DMS114 treated with DMSO at 0.1 percent for 48 hours (cell line): Measurements from ENCODE around the gene MTHFS.
"Not testable (repeated sequence)": the region's sequence is repeated elsewhere in the genome, so short reads cannot be mapped to it uniquely, and the experiment has no call there.

Experiments
- DNase-seq: peaks from one replicate; lab custom pipeline; 2025; ENCODE audit not compliant: unreplicated experiment; lab: John Stamatoyannopoulos, UW

Gene MTHFS

DNA sequence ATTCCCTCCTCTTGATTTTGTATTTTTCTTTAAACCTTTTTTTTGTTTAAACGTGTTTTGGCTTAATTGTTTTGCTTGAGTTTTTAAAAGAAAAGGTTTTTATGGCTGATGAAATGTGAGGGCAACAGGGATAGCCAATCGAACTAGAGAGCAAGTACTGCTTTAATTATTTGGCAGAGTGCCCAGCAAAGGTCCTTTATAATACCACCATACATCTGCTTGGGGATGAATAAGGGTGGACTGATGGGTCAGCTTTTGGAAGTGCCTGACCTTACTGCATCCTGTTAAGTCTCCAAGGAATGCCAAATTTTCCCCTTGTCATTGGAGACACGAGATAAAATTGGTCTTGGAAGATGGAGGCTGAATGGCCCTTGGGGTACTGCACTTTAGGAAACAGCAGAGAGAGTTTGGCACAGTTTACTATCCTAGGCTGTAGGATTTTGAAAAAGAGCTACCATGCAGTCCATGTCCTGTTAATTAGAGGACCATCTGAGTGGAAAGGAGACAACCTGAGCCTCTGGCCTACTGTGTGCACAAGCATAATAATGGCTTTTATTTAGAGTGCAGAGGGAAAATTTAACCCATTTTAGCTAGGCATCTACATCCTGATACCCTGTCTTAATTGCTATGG is 19.8 kb upstream of the MTHFS start:
- DNase-seq = no peak

GRCh38 chr15:79915776-79916501 is 19.1 kb upstream of the MTHFS start:
- DNase-seq = not testable (repeated sequence)

DNA sequence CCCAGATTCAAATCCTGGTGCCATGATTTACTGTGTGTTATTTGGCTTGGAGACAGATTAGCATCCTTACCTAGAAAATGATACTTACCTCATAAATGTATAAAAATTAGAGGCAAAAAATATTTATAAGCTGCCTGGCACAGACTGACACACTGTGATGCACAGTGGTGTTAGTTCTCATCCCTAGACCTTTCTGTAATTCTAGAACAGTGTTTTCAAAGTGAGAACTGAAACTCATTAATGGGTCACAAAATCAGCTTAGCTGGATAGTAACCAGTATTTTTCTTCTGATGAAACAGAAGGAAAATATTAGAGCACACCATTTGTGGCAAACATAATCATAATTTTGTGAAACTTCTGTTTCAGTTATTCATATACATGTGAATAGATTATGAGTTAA is 17.9 kb upstream of the MTHFS start:
- no peak for DNase-seq

- not testable (repeated sequence) for DNase-seq
Observed at GRCh38 chr15:79909556-79910335, 12.9 kb upstream of the MTHFS start.

DNA sequence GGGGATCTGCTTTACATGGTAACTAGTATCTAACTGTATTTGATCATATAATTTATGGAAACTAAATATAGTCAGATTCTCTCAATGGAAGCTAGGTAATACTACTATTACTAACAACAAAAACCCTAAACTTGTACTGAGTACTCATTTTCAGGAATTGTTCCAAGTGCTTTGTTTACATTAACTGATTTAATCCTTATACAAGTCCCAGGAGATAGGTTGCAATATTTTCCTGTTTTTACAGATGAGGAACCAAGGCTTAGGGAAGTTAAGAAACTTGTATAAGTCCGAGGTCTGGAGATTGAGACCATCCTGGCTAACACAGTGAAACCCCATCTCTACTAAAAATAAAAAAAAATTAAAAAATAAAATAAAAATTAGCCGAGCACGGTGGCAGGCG is 7.5 kb upstream of the MTHFS start:
- no peak for DNase-seq

- DNase-seq = no peak
Observed at GRCh38 chr15:79903626-79904025, 6.8 kb upstream of the MTHFS start.

DNA sequence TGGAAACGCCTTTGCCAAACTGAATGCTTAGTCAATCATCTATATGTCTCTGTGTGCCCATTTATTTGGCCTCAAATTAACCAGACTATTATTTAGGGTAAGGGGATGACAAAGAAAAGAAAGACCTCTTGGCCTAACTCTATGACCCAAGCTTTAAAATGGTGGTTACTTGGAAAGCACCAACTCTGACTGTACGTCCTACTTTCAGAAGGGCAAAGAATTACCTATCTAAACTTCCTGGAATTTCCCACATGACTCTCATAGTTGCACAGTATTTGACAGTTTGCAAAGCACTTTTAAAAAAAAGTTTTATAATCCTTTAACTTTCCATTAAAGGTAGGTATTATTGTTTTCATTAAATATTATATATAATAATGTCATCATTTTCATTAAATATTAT is 6.3 kb upstream of the MTHFS start:
- DNase-seq = no peak

- no peak for DNase-seq
Observed at GRCh38 chr15:79901958-79902357, 5.1 kb upstream of the MTHFS start.

GRCh38 chr15:79900818-79901378 is 4.1 kb upstream of the MTHFS start:
- DNase-seq = not testable (repeated sequence)

GRCh38 chr15:79900087-79900486 is 3.3 kb upstream of the MTHFS start:
- DNase-seq = no peak

DNA sequence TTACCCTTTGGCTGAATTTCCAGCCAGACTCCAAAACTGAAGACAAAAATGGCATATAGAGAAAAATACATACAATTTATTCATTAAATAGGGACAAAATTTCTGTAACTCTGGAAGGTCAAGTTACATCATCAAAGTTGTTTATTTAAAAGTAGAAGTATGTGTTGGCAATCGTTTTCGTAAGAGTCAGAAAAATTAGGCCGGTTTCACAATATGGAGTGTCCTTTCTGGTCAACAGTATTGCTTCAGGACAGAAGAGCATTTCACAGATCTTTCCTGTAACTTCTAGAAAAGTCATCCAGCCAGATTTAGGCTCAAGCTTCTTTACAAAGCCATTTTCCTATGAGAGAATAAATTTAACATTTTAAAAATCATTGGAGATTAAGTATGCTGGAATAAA is 2.0 kb upstream of the MTHFS start:
- DNase-seq = not testable (repeated sequence)

DNA sequence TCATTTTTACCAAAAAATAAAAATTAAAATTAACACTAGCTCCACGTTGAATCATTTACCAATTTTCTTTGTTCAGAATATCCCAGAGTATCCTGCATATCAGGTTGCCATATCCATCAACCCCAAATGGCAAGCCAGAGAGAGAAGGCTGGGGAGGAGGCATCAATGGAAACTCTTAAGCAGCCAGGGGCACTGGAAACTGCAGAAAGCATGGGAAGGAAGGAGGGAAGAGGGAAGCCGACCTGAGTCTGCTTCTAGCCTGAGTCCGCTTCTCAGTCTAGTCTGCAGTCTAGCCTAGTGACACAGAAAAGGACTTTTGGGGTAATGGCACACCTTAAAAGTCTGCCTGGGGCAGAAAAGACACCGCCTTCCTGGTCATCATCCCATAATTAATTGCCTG is 1.6 kb upstream of the MTHFS start:
- no peak for DNase-seq

DNA sequence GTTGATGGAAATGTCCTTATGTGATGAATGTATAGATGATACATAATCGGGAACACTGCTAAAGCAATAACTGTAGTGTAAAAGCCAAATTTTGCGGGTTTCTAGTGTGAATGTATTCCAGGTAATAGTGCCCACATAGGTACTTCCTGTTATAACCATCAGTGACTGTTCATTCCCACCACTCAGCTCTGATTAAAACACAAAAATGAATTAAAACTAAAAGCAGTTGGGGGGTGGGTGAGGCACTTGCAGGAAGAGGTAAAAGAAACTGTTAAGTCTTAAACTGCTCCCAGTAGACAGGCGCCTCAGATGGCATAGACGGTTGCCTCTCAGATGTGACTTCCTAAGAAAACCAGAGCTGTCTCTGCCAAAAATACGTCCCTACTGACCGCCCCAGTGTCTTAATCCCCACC is 893 bp upstream of the MTHFS start:
- DNase-seq = no peak

DNA sequence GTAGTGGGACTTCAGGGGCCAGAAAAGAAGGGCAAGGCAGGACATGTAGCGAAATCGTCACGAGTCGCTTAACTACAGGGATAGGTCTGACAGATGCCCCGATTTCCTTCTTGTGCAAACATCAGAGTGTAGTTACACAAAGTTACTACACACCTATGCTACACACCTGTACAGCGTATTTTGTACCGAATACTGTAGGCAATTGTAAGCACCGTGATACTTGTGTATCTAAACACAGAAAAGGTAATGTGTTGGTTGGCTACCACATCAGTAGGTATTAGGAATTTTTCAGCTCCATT is 515 bp upstream of the MTHFS start:
- no peak for DNase-seq

- no peak for DNase-seq
Observed at GRCh38 chr15:79896131-79896633, 632 bp downstream of the MTHFS start.

- no peak for DNase-seq
Observed at GRCh38 chr15:79887054-79887930, 9.5 kb downstream of the MTHFS start.

DNA sequence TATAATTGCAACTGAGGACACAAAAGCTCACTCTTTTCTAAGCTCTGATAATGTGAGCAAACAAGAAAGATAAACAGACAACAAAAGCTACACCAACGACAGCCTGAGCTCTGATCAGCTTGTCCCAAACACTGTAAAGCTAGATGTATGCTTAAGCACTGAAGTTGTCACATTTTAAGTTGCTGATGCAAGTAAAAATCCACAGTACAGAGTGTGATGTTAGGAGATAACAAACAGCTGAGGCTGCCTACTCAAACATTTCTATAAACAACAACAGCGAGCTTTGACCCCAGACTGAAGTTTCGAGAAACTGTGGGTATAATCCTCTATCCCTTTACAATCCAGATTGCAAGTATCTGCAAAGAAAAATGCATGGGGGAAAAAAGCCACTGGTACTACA is 10.7 kb downstream of the MTHFS start:
- DNase-seq = no peak

GRCh38 chr15:79884204-79884596 is 12.6 kb downstream of the MTHFS start:
- no peak for DNase-seq

DNA sequence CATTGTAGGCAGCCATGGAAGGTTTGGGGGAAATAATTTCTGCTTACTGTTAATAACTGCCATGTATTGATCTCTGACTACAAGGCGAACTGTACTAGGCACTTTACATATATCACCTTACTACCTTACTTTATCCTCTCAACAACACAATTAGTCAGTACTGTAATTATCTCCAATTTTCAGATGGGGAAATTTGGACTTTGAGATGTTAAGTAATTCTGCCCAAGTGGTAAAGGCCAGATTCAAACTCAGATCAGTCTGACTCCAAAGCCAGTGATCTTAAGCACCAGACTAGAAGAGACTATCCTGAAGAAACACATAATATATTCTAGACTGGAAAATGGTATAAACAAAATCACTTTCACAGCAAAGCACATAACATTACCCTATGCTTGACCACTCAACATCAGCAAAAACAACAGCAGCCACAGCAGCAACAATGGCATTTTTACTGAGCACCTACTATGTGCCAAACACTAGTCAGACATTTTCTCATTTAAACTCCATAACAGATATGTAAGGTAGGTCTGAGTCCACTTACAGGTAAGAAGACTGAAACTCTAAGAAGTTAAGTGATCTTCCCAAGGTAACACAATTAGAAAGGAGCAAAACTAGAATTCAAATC is 13.1 kb downstream of the MTHFS start:
- no peak for DNase-seq

DNA sequence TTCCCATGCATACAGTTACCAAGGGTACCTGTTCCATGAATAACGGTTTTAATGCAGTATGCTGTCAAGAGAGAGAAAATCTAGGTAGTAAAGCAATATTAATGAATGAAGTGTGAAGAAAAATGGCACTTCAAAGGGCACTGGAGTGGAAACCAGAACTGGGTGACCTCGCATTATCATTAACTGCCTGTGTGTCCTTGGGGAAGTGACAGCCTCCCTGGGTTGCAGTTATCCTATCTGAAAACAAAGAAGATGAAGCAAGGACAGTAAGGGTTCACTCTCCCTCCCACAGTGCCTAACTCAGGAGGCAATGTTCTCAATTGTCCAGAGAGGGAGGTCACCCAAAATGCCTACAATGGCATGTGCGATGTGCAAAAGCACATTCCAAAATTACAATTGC is 15.1 kb downstream of the MTHFS start:
- no peak for DNase-seq
